ENCODE results near the gene NUTM1. TPM values are rescaled to one million over a fixed set of nuclear protein-coding genes. Genes with fewer than 3 reads are reported as not detected.

Gene NUTM1
- total RNA-seq, 1 donor from 2014 or later: not detected

DNA sequence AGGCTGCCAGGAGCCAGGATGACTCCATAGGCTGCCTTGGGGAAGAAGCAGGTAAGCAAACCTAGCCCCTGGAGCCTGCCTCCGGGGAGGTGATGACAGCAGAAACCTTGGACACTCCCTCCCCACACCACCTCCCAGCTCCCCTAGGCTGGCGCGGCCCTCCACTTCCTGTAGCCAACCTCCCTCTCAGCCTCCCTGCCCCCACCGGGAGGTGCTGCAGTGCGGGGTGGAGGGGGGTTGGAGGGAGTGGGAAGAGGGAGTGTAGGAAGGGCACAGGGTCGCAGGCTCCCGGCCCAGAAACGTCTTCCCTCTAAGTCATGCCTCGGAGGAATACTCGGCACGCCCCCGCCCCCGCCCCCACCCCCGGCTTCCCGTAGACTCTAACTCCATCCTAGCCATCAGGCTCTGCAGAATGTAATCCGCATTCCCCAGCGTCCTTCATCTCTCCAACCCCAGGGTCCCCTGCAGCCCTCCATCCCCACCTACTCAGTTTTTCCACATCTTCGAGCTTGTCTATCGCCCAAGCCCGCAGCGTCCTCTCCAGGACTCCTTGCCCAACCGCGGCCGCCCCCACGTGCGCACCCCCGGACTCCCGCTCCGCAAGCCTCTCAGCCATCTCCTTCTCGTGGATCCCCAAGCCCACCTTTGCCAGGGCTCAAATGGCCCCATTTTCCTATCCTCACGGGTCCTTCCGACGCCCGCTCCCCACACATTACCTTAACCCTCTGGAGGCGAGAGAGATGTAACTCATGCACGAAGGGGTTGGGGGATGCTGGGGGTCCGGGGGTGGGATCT lies 23.4 kb downstream of the NUTM1 start:
- peak overlapping the region; percentile 94 for H3K4me3 Mint-ChIP-seq
- H3K36me3 Mint-ChIP-seq (ENCODE audit: low read depth): peaks cover 24% of the 10 kb centered on the region
- peak overlapping the region; percentile 72 for H3K27ac Mint-ChIP-seq

DNA sequence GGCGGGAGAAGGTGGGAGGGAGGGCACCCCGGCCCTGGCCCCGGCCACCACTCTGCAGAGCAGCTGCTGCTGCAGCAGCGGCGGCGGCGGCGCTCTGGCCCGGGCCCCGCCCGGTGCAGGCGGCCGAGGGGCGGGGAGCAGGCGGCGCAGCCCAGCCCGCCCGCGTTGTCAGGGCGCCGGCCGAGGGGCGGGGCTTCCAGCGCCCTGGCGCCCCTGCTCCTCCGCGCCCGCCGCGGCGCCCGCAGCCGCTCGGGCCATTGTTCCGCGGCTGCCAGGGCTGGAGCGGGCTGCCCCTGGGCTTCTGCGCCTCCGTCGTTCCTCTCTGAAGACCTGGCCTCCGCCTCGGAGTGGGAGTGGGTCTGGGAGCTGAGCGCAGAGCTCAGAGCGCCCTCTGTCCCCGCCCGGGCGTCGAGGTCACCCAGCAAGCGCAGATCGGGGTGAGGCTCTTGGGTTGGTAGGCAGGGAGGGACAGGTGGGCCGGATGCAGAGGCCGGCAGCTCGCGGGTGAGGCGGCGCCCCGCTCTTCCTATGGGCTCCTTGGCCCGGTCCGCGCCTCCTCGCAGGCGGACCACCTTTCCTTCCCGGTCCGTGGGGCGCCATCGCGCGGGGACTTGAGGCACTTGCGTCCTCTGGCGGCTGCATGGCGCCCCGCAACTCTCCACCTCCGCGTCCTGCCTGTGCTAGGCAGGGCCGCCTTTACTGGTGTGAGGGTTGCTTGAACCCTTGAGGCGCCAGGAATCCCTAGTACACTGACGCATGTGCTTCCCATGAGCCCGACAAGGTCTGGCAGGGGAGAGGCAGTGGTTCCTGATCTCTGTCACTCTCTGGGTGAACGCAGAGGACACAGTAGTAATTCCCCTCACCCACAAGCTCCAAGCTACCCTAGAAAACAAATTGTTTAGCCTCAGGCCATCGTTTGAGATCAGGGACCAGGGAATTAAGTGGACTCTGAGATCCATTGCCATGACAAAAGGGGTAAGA lies 24.3 kb downstream of the NUTM1 start, which contains the start of gene LPCAT4:
TSS of gene LPCAT4 (minus strand) at position 96 of the 981 bp plus-strand sequence. CDS start 96 bp downstream, outside the sequence.
- POLR2A ChIA-PET: interaction anchor here (0.7 to 4.3 kb wide), 19 partner anchors 21 to 1179 kb away, joined by 3 to 64 read pairs (median 4); partner anchors contain the start of genes AQR, DPH6, EMC4 and EMC7
- peak; percentile 86 for ATAC-seq (ENCODE audit: low read depth)

More for the DNA sequence above, 23.4 kb downstream of the NUTM1 start:
- ATAC-seq (ENCODE audit: low read depth) (no peak), DNase-seq (peak; percentile 27)
- Mint-ChIP-seq H3K9me3 (no peaks in the 10 kb centered on the region), H3K27me3 (no peaks in the 10 kb centered on the region), H3K4me1 (peaks cover 45% of the 10 kb centered on the region)
- POLR2A ChIA-PET: interaction anchor here (0.6 to 4.3 kb wide), 19 partner anchors 10 to 1180 kb away, joined by 3 to 64 read pairs (median 4); partner anchors contain the start of genes AQR, DPH6, EMC7 and GOLGA8B
- intact Hi-C loops (cut with micrococcal nuclease): loop anchor here (1.0 to 10.0 kb wide), 11 partner anchors 23 to 618 kb away; partner anchors contain the start of genes GOLGA8A, KATNBL1, NOP10 and NUTM1
- CTCF ChIA-PET: interaction anchor here (0.7 to 5.2 kb wide), 12 partner anchors 8 to 303 kb away, joined by 3 to 78 read pairs (median 4); partner anchors contain the start of genes EMC7, NOP10, NUTM1 and PGBD4
- TF ChIP-seq, protein P1, sequence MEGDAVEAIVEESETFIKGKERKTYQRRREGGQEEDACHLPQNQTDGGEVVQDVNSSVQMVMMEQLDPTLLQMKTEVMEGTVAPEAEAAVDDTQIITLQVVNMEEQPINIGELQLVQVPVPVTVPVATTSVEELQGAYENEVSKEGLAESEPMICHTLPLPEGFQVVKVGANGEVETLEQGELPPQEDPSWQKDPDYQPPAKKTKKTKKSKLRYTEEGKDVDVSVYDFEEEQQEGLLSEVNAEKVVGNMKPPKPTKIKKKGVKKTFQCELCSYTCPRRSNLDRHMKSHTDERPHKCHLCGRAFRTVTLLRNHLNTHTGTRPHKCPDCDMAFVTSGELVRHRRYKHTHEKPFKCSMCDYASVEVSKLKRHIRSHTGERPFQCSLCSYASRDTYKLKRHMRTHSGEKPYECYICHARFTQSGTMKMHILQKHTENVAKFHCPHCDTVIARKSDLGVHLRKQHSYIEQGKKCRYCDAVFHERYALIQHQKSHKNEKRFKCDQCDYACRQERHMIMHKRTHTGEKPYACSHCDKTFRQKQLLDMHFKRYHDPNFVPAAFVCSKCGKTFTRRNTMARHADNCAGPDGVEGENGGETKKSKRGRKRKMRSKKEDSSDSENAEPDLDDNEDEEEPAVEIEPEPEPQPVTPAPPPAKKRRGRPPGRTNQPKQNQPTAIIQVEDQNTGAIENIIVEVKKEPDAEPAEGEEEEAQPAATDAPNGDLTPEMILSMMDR (IDR thresholded peaks at IDR 0.05): no peak

DNA sequence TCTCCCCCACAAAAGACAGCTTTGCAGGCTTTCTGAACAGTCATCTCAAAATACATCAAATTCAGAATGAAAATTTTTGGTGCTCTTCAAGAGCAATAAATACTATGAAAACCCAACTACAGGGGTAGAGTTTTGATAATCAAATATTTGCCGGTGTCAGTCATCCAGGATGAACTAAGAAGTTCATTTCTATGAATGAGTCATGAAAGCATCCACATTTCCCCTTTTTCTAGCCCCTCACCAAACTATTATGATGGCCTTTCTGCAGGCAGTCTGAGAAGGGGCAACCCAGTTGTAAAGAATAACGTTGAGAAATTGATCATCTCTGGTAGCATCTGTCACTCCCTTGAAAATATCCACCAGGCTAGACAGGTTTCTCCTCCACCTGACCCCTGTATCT lies 27.0 kb downstream of the NUTM1 start:
- no peak for ATAC-seq (ENCODE audit: low read depth)
- TF ChIP-seq, protein P1 (IDR thresholded peaks at IDR 0.05): no peak
- no peaks in the 10 kb centered on the region for H3K27me3 Mint-ChIP-seq
- peak overlapping the region; percentile 20 for H3K27ac Mint-ChIP-seq
- ChIA-PET POLR2A (interaction anchor here (1.3 kb wide), 1 partner anchor 331 kb away, joined by 9 read pairs; the partner anchor contains the start of gene AVEN), CTCF (no interaction called here)
- H3K4me1 Mint-ChIP-seq: peaks cover 39% of the 10 kb centered on the region
- no peaks in the 10 kb centered on the region for H3K9me3 Mint-ChIP-seq
- H3K36me3 Mint-ChIP-seq (ENCODE audit: low read depth): peaks cover 6% of the 10 kb centered on the region
- intact Hi-C loops (cut with micrococcal nuclease): no loop called here
- DNase-seq: no peak
- peak overlapping the region; percentile 38 for H3K4me3 Mint-ChIP-seq

More for the DNA sequence above, 24.3 kb downstream of the NUTM1 start, which contains the start of gene LPCAT4:
- Mint-ChIP-seq H3K9me3 (no peaks in the 10 kb centered on the region), H3K4me3 (peak within 1 kb of the TSS; percentile 94), H3K36me3 (ENCODE audit: low read depth) (peaks cover 17% of the 10 kb centered on the region), H3K27me3 (no peaks in the 10 kb centered on the region), H3K4me1 (peaks cover 45% of the 10 kb centered on the region), H3K27ac (peak within 1 kb of the TSS; percentile 95)
- DNase-seq: peak; percentile 87
- CTCF ChIA-PET: interaction anchor here (0.6 to 5.2 kb wide), 23 partner anchors 9 to 304 kb away, joined by 3 to 78 read pairs (median 4); partner anchors contain the start of genes EMC7, GOLGA8B, NOP10 and NUTM1
- intact Hi-C loops (cut with micrococcal nuclease): loop anchor here (1.0 to 10.0 kb wide), 11 partner anchors 24 to 617 kb away; partner anchors contain the start of genes GOLGA8A, KATNBL1, NOP10 and NUTM1
- TF ChIP-seq, protein P1 (IDR thresholded peaks at IDR 0.05): peak; percentile 78

DNA sequence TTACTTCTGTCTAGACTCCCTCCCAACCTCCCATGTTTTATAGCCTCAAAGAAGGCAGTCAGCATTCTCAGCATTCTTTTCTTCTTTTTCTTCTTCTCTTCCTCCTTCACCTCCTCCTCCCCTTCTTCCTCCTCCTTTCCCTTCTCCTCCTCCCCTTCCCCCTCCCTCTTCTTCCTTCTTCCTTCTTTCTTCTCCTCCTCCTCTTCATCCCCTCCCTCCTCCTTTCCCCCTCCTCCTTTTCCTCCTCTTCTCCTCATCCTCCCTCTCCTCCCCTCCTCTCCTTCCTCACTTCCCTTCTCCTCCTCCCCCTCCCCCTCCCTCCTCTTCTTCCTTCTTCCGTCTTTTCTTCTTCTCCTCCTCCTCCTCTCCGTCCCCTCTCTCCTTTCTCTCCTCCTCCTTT lies 27.5 kb downstream of the NUTM1 start:
- ATAC-seq (ENCODE audit: low read depth) (no peak), DNase-seq (no peak)
- Mint-ChIP-seq H3K27ac (no peak overlapping the region), H3K36me3 (ENCODE audit: low read depth) (peaks cover 6% of the 10 kb centered on the region), H3K27me3 (no peaks in the 10 kb centered on the region), H3K4me3 (no peak overlapping the region), H3K9me3 (no peaks in the 10 kb centered on the region), H3K4me1 (peaks cover 34% of the 10 kb centered on the region)
- TF ChIP-seq, protein P1 (IDR thresholded peaks at IDR 0.05): no peak
- intact Hi-C loops (cut with micrococcal nuclease): no loop called here
- CTCF ChIA-PET: no interaction called here
- POLR2A ChIA-PET: no interaction called here

Measured in activated B cell treated with CpG ODN at 0.5 μM for 24 hours (primary cell).